Neural cell (in vitro differentiated cells): ENCODE results near the gene COL18A1. TPM values are rescaled to one million over a fixed set of nuclear protein-coding genes. Genes with fewer than 3 reads are reported as not detected.

Experiments
- H2AFZ ChIP-seq: fragments of 200-600, 300-800 bp; sonication (generic), shearing (Covaris generic); 2 replicates; pipeline ENCODE4 v1.6.0; 2014; ENCODE audit warnings: low read depth, mild to moderate bottlenecking, antibody characterized with exemption, low read length, moderate library complexity
- H3F3A ChIP-seq: fragments of 200-600 bp; shearing (Covaris generic); 2 replicates; pipeline ENCODE4 v1.6.1; 2016; ENCODE audit warnings: mild to moderate bottlenecking, moderate library complexity, mixed read lengths, antibody characterized with exemption, low read length; ENCODE audit not compliant: insufficient read depth, poor library complexity, severe bottlenecking
- H3K27ac ChIP-seq: fragments of 200-600, 300-800 bp; sonication (generic), shearing (Covaris generic); 2 replicates; pipeline ENCODE4 v1.5.1; 2014; ENCODE audit warnings: mild to moderate bottlenecking, low read length, moderate library complexity
- H3K27me3 ChIP-seq: fragments of 300-800, 200-600 bp; sonication (generic), shearing (Covaris generic); 2 replicates; pipeline ENCODE4 v1.6.0; 2014; ENCODE audit warnings: mild to moderate bottlenecking, low read depth, low read length, moderate library complexity; ENCODE audit not compliant: insufficient read depth
- H3K36me3 ChIP-seq: fragments of 300-800, 200-600 bp; sonication (generic), shearing (Covaris generic); 2 replicates; pipeline ENCODE4 v1.5.1; 2014; ENCODE audit warnings: mild to moderate bottlenecking, antibody characterized with exemption, low read length, moderate library complexity; ENCODE audit not compliant: insufficient read depth
- H3K4me2 ChIP-seq: fragments of 300-800, 200-600 bp; sonication (generic), shearing (Covaris generic); 2 replicates; pipeline ENCODE4 v1.6.0; 2014; ENCODE audit warnings: mild to moderate bottlenecking, low read length
- H3K4me3 ChIP-seq: fragments of 300-800, 200-600 bp; sonication (generic), shearing (Covaris generic); 2 replicates; pipeline ENCODE4 v1.5.1; 2014; ENCODE audit warnings: mild to moderate bottlenecking, low read length, moderate library complexity
- H3K79me2 ChIP-seq: fragments of 200-600 bp; shearing (Covaris generic); replicated peaks from 2 replicates; pipeline ENCODE4 v1.6.0; 2014; ENCODE audit warnings: mild to moderate bottlenecking, low read length, moderate library complexity; ENCODE audit not compliant: insufficient read depth
- H3K9ac ChIP-seq: fragments of 300-800, 200-600 bp; sonication (generic), shearing (Covaris generic); 2 replicates; pipeline ENCODE4 v1.6.1; 2016; ENCODE audit warnings: mild to moderate bottlenecking, low read length, mixed read lengths
- H3K9me2 ChIP-seq: fragments of 200-600 bp; shearing (Covaris generic); 2 replicates; pipeline ENCODE4 v1.6.1; 2016; ENCODE audit warnings: mild to moderate bottlenecking, low read length, mixed read lengths; ENCODE audit not compliant: insufficient read depth
- H3K9me3 ChIP-seq: fragments of 200-600, 300-800 bp; sonication (generic), shearing (Covaris generic); 2 replicates; pipeline ENCODE4 v1.6.1; 2016; ENCODE audit warnings: mild to moderate bottlenecking, mixed run types, low read length, moderate library complexity, mixed read lengths
- H4K20me1 ChIP-seq: fragments of 200-600 bp; shearing (Covaris generic); 2 replicates; pipeline ENCODE4 v1.6.1; 2016; ENCODE audit warnings: mild to moderate bottlenecking, mixed run types; ENCODE audit not compliant: insufficient read depth
- CTCF ChIP-seq: fragments of 450-650 bp; IDR thresholded peaks from 2 replicates; pipeline ENCODE4 v1.5.1; 2014; ENCODE audit warnings: antibody characterized with exemption, mild to moderate bottlenecking, moderate library complexity; ENCODE audit not compliant: poor library complexity, severe bottlenecking
- EP300 ChIP-seq: fragments of 450-650 bp; conservative IDR thresholded peaks from 2 replicates; pipeline ENCODE4 v1.6.1; 2014; ENCODE audit warnings: antibody characterized with exemption, mild to moderate bottlenecking, moderate library complexity; ENCODE audit not compliant: poor library complexity, severe bottlenecking
- EZH2 ChIP-seq: fragments of 200-600, 300-800 bp; shearing (Covaris generic), sonication (generic); IDR thresholded peaks from 2 replicates; pipeline ENCODE4 v1.6.1; 2014; ENCODE audit warnings: antibody characterized with exemption, low read length, borderline replicate concordance, mild to moderate bottlenecking; ENCODE audit not compliant: insufficient read depth, poor library complexity, severe bottlenecking
- MXI1 ChIP-seq: fragments of 450-650 bp; conservative IDR thresholded peaks from 2 replicates; pipeline ENCODE4 v1.6.1; 2014; ENCODE audit warnings: antibody characterized with exemption, mild to moderate bottlenecking; ENCODE audit not compliant: poor library complexity, severe bottlenecking
- POLR2AphosphoS5 ChIP-seq: IDR thresholded peaks from 2 replicates; pipeline ENCODE4 v1.6.1; 2012
- RAD21 ChIP-seq: fragments of 450-650 bp; conservative IDR thresholded peaks from 2 replicates; pipeline ENCODE4 v1.6.1; 2014; ENCODE audit warnings: antibody characterized with exemption, mild to moderate bottlenecking, moderate library complexity
- REST ChIP-seq: IDR thresholded peaks from 2 replicates; pipeline ENCODE4 v1.6.1; 2012; ENCODE audit warnings: borderline replicate concordance
- SMC3 ChIP-seq: fragments of 450-650 bp; conservative IDR thresholded peaks from 2 replicates; pipeline ENCODE4 v1.6.1; 2014; ENCODE audit warnings: antibody characterized with exemption, mild to moderate bottlenecking, moderate library complexity; ENCODE audit not compliant: poor library complexity
- TAF1 ChIP-seq: IDR thresholded peaks from 2 replicates; pipeline ENCODE4 v1.6.1; 2012; ENCODE audit warnings: low read depth
- polyA plus RNA-seq: library from polyadenylated mRNA; depleted of rRNA; stranded (reverse); fragments of >200 nt; gene quantifications from 2 replicates; pipeline ENCODE4 v1.2.3, GENCODE V29; 2014

Gene COL18A1
- polyA plus RNA-seq, 1 donor from 2014 or later = 2.5 TPM

GRCh38 chr21:45528981-45529784 is 124.2 kb downstream of the COL18A1 start:
- H3K4me2 ChIP-seq = no peak overlapping the region
- H3K36me3 ChIP-seq = peaks cover 3% of the 10 kb centered on the region
- no peak overlapping the region for H3K9ac ChIP-seq
- H3K79me2 ChIP-seq = no peaks in the 10 kb centered on the region
- H3F3A ChIP-seq = no peaks in the 10 kb centered on the region
- H4K20me1 ChIP-seq = no peaks in the 10 kb centered on the region
- no peak overlapping the region for H3K27ac ChIP-seq
- H3K9me3 ChIP-seq = no peaks in the 10 kb centered on the region
- TF ChIP-seq TAF1 (no peak), SMC3 (no peak), MXI1 (no peak), REST (no peak), POLR2AphosphoS5 (no peak), CTCF (no peak), EZH2 (no peak)
- H3K27me3 ChIP-seq = no peaks in the 10 kb centered on the region
- H3K4me3 ChIP-seq = no peak overlapping the region
- H2AFZ ChIP-seq = no peak overlapping the region
- no peaks in the 10 kb centered on the region for H3K9me2 ChIP-seq

GRCh38 chr21:45529785-45530422 is 124.9 kb downstream of the COL18A1 start:
- H3K9me3 ChIP-seq = no peaks in the 10 kb centered on the region
- TF ChIP-seq SMC3 (no peak), TAF1 (no peak), POLR2AphosphoS5 (no peak), RAD21 (no peak), MXI1 (no peak), EZH2 (no peak), CTCF (no peak), EP300 (no peak), REST (no peak)
- H3K4me2 ChIP-seq = no peak overlapping the region
- H3K36me3 ChIP-seq = peaks cover 3% of the 10 kb centered on the region
- H3K4me3 ChIP-seq = no peak overlapping the region
- H3K9me2 ChIP-seq = no peaks in the 10 kb centered on the region
- no peak overlapping the region for H2AFZ ChIP-seq
- no peaks in the 10 kb centered on the region for H3K79me2 ChIP-seq
- H3F3A ChIP-seq = no peaks in the 10 kb centered on the region
- H3K27me3 ChIP-seq = no peaks in the 10 kb centered on the region
- no peak overlapping the region for H3K9ac ChIP-seq
- H4K20me1 ChIP-seq = no peaks in the 10 kb centered on the region
- H3K27ac ChIP-seq = no peak overlapping the region
